SK-N-SH (cell line): ENCODE data around the gene TCP10L. TPM values are rescaled to one million over a fixed set of nuclear protein-coding genes. Genes with fewer than 3 reads are reported as not detected.
A peak's percentile ranks its signal among the peaks of the same experiment; 100 is the strongest.
"Not testable (repeated sequence)": the region's sequence is repeated elsewhere in the genome, so short reads cannot be mapped to it uniquely, and the experiment has no call there.

ENCODE experiments used
- CTCF ChIA-PET: fragments of 300-600, 350-600 bp; formaldehyde crosslinking; extraction: SDS; loops from one replicate; lab custom pipeline; 2021; lab: Yijun Ruan, JAX
- POLR2A ChIA-PET: fragments of 350-600 bp; sonication (Branson Sonifier 250); formaldehyde crosslinking; extraction: SDS; loops from one replicate; lab custom pipeline; 2020; ENCODE audit warnings: antibody characterized with exemption, inconsistent platforms; lab: Yijun Ruan, JAX
- DNase-seq: peaks from one replicate; pipeline ENCODE4 v3.0.0; 2012
- H2AFZ ChIP-seq: fragments of 200-600 bp; sonication (generic); 2 replicates; pipeline ENCODE4 v1.8.1; 2016; ENCODE audit warnings: antibody characterized with exemption, mild to moderate bottlenecking, low read depth
- H3F3A ChIP-seq: fragments of 200-600 bp; sonication (generic); replicated peaks from 2 replicates; pipeline ENCODE3; 2016; ENCODE audit warnings: antibody characterized with exemption, mild to moderate bottlenecking; ENCODE audit not compliant: insufficient read depth
- H3K27ac ChIP-seq, 2 experiments: fragments of 200-500 bp in 1 of 2; fragments of 200-600 bp in 1 of 2; sonication (Bioruptor generic) in 1 of 2; sonication (generic), shearing (Covaris generic) in 1 of 2; 2 replicates each; pipeline versions ENCODE4 v1.5.1 to v1.6.1; 2014 to 2016; ENCODE audit warnings: low read depth in 2 of 2, inconsistent platforms in 1 of 2, low read length in 1 of 2, mild to moderate bottlenecking in 1 of 2, mixed read lengths in 1 of 2
- H3K27me3 ChIP-seq: fragments of 200-600 bp; sonication (generic), shearing (Covaris generic); 2 replicates; pipeline ENCODE4 v1.6.1; 2016; ENCODE audit warnings: mixed run types; ENCODE audit not compliant: insufficient read depth
- H3K36me3 ChIP-seq, 2 experiments: fragments of 200-500 bp in 1 of 2; fragments of 200-600 bp in 1 of 2; sonication (Bioruptor generic) in 1 of 2; sonication (generic) in 1 of 2; replicated peaks in 1 of 2; 2 replicates each; pipeline versions ENCODE3 to v1.5.1; 2014 to 2016; ENCODE audit warnings: low read length in 1 of 2, mild to moderate bottlenecking in 1 of 2; ENCODE audit not compliant: insufficient read depth in 2 of 2, control insufficient read depth in 1 of 2
- H3K4me1 ChIP-seq, 2 experiments: fragments of 200-500 bp in 1 of 2; fragments of 200-600 bp in 1 of 2; sonication (Bioruptor generic) in 1 of 2; sonication (generic), shearing (Covaris generic) in 1 of 2; 2 replicates each; pipeline versions ENCODE4 v1.5.1 to v1.6.1; 2014 to 2016; ENCODE audit warnings: low read depth in 1 of 2, low read length in 1 of 2, mixed run types in 1 of 2; ENCODE audit not compliant: insufficient read depth in 2 of 2, control insufficient read depth in 1 of 2
- H3K4me2 ChIP-seq: fragments of 200-600 bp; sonication (generic), shearing (Covaris generic); 2 replicates; pipeline ENCODE4 v1.6.1; 2017; ENCODE audit warnings: mixed run types
- H3K4me3 ChIP-seq, 2 experiments: fragments of 200-500 bp in 1 of 2; fragments of 200-600 bp in 1 of 2; sonication (Bioruptor generic) in 1 of 2; sonication (generic), shearing (Covaris generic) in 1 of 2; 2 replicates each; pipeline versions ENCODE4 v1.5.1 to v1.8.1; 2014 to 2016; ENCODE audit warnings: low read depth in 2 of 2, inconsistent platforms in 1 of 2, low read length in 1 of 2, mild to moderate bottlenecking in 1 of 2, mixed read lengths in 1 of 2, moderate library complexity in 1 of 2
- H3K79me2 ChIP-seq: fragments of 200-600 bp; sonication (generic); 2 replicates; pipeline ENCODE4 v1.8.1; 2017; ENCODE audit warnings: mild to moderate bottlenecking; ENCODE audit not compliant: insufficient read depth
- H3K9ac ChIP-seq: fragments of 200-600 bp; sonication (generic); 2 replicates; pipeline ENCODE4 v1.6.1; 2017; ENCODE audit warnings: mixed run types
- H3K9me2 ChIP-seq: fragments of 200-600 bp; sonication (generic); 2 replicates; pipeline ENCODE4 v1.6.1; 2017; ENCODE audit warnings: mixed run types
- H3K9me3 ChIP-seq: fragments of 200-600 bp; sonication (generic); 2 replicates; pipeline ENCODE4 v1.6.1; 2017; ENCODE audit warnings: mixed run types, mild to moderate bottlenecking, moderate library complexity
- H4K20me1 ChIP-seq: fragments of 200-600 bp; sonication (generic); 2 replicates; pipeline ENCODE4 v1.6.1; 2017; ENCODE audit warnings: mild to moderate bottlenecking, mixed run types; ENCODE audit not compliant: insufficient read depth
- EP300 ChIP-seq, 2 experiments: IDR thresholded peaks; 2 replicates each; pipeline versions ENCODE4 v1.4.0 to v1.6.1; 2012; ENCODE audit warnings: borderline replicate concordance in 1 of 2, low read depth in 1 of 2, low read length in 1 of 2
- GABPA ChIP-seq: IDR thresholded peaks from 2 replicates; pipeline ENCODE4 v1.4.0; 2012; ENCODE audit warnings: low read depth, mild to moderate bottlenecking
- GATA2 ChIP-seq: sonication (generic); formaldehyde crosslinking; IDR thresholded peaks from 2 replicates; pipeline ENCODE4 v1.5.0; 2020; ENCODE audit warnings: mild to moderate bottlenecking, missing genetic modification reagents
- MEF2A ChIP-seq: IDR thresholded peaks from 2 replicates; pipeline ENCODE4 v1.4.0; 2012; ENCODE audit warnings: low read depth, borderline replicate concordance
- NFIC ChIP-seq: IDR thresholded peaks from 2 replicates; pipeline ENCODE4 v1.4.0; 2012; ENCODE audit warnings: borderline replicate concordance
- RAD21 ChIP-seq: IDR thresholded peaks from 2 replicates; pipeline ENCODE4 v1.6.1; 2012; ENCODE audit warnings: mild to moderate bottlenecking, low read length
- RXRA ChIP-seq: IDR thresholded peaks from 2 replicates; pipeline ENCODE4 v1.4.0; 2012; ENCODE audit warnings: low read depth, mild to moderate bottlenecking, borderline replicate concordance
- SIN3A ChIP-seq: IDR thresholded peaks from 2 replicates; pipeline ENCODE4 v1.6.1; 2012; ENCODE audit warnings: low read depth, mild to moderate bottlenecking, low read length, moderate library complexity, borderline replicate concordance
- TAF1 ChIP-seq: IDR thresholded peaks from 2 replicates; pipeline ENCODE4 v1.6.1; 2012; ENCODE audit warnings: low read depth, mild to moderate bottlenecking, low read length, moderate library complexity, borderline replicate concordance
- USF2 ChIP-seq: fragments of 150-350 bp; IDR thresholded peaks from 2 replicates; pipeline ENCODE4 v1.6.1; 2017; ENCODE audit warnings: antibody characterized with exemption, low read length, low read depth, borderline replicate concordance
- WGBS: methylation state at CpG from one replicate; pipeline ENCODE4 v1.1.6; 2017; ENCODE audit warnings: low lambda C conversion rate; 5-methylcytosine and 5-hydroxymethylcytosine counted together
- polyA plus RNA-seq, 3 experiments: library from polyadenylated mRNA; depleted of rRNA; stranded (reverse); fragments of >200 nt; gene quantifications; 2 replicates each; pipeline ENCODE4 v1.2.3, GENCODE V29; 2012
- TF ChIP-seq, protein P1 (sequence below): IDR thresholded peaks from 2 replicates; pipeline ENCODE4 v1.6.1; 2012; ENCODE audit warnings: mild to moderate bottlenecking, low read depth, low read length, moderate library complexity

Gene TCP10L
- polyA plus RNA-seq, 1 of the 3 experiments (the other 2 are of a cell fraction), result 0.33 TPM

GRCh38 chr21:32626621-32627196, 41.4 kb upstream of the TCP10L start (continued):
- no peak for TF ChIP-seq NFIC

GRCh38 chr21:32618218-32618617, 32.9 kb upstream of the TCP10L start:
- POLR2A ChIA-PET, result not testable (repeated sequence)

DNA sequence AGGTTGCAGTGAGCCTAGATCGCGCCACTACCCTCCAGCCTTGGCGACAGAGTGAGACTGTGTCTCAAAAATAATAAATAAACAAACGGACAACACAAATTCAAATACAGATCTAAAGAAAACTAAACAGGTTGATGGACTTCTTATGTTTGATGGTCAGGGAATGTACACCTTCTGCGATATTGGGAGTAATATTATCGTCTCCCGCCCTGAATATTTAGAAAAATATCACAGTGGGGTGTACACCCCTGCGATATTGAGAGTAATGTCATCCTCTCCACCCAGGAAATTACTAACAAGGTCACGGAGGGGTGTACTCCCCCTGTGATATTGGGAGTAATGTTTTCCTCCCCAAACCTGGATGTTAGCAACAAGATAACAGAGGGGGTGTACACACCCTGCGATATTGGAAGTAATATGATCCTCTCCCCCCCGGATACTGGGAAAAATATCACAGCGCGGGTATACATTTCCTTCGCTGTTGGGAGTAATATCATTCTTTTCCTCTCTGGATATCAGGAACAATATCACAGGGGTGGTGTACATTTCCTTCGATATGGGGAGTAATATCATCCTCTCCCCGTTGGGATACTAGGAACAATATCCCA, 28.2 kb upstream of the TCP10L start:
- Histone ChIP-seq H4K20me1 (no peaks in the 10 kb centered on the region), H3K9ac (peak overlapping the region; percentile 97), H3K4me1 (peaks cover 3 to 8% of the 10 kb centered on the region in 2 experiments; a peak in 3 of 4 replicates), H3K9me2 (no peaks in the 10 kb centered on the region)
- WGBS, result 22% methylated on average over 16 of the region's 16 CpGs
- TF ChIP-seq RXRA, result no peak
- no peak for TF ChIP-seq EP300 (IDR thresholded peaks at IDR 0.05; ENCODE audit: borderline replicate concordance in 1 of 2, low read depth in 1 of 2, low read length in 1 of 2)
- no peak for TF ChIP-seq NFIC
- no peak for TF ChIP-seq USF2
- no peak for TF ChIP-seq MEF2A
- TF ChIP-seq GABPA, result no peak
- no peak for TF ChIP-seq GATA2 (CRISPR knock-in tag)
- TF ChIP-seq, protein P1, sequence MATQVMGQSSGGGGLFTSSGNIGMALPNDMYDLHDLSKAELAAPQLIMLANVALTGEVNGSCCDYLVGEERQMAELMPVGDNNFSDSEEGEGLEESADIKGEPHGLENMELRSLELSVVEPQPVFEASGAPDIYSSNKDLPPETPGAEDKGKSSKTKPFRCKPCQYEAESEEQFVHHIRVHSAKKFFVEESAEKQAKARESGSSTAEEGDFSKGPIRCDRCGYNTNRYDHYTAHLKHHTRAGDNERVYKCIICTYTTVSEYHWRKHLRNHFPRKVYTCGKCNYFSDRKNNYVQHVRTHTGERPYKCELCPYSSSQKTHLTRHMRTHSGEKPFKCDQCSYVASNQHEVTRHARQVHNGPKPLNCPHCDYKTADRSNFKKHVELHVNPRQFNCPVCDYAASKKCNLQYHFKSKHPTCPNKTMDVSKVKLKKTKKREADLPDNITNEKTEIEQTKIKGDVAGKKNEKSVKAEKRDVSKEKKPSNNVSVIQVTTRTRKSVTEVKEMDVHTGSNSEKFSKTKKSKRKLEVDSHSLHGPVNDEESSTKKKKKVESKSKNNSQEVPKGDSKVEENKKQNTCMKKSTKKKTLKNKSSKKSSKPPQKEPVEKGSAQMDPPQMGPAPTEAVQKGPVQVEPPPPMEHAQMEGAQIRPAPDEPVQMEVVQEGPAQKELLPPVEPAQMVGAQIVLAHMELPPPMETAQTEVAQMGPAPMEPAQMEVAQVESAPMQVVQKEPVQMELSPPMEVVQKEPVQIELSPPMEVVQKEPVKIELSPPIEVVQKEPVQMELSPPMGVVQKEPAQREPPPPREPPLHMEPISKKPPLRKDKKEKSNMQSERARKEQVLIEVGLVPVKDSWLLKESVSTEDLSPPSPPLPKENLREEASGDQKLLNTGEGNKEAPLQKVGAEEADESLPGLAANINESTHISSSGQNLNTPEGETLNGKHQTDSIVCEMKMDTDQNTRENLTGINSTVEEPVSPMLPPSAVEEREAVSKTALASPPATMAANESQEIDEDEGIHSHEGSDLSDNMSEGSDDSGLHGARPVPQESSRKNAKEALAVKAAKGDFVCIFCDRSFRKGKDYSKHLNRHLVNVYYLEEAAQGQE, result no peak
- no peak for TF ChIP-seq SIN3A
- no peak for TF ChIP-seq RAD21
- TF ChIP-seq TAF1, result no peak
- TF ChIP-seq, all 33 proteins: peak for 0
- H3K4me2 ChIP-seq, result peak overlapping the region; percentile 97
- CTCF ChIA-PET, result interaction anchor here (0.9 to 3.0 kb wide), 3 partner anchors 13 to 210 kb away, joined by 3 to 18 read pairs (median 12); no protein-coding TSS in a partner anchor
- POLR2A ChIA-PET, result interaction anchor here (1.6 kb wide), 1 partner anchor 12 kb away, joined by 5 read pairs; no protein-coding TSS in a partner anchor
- no peak for DNase-seq
- H3K27me3 ChIP-seq, result no peaks in the 10 kb centered on the region
- H2AFZ ChIP-seq, result peak overlapping the region; percentile 97
- peaks cover 22% of the 10 kb centered on the region for H3F3A ChIP-seq
- H3K4me3 ChIP-seq, result peak overlapping the region; percentile 90 to 98
- peaks cover 6 to 7% of the 10 kb centered on the region in 2 experiments for H3K36me3 ChIP-seq
- H3K9me3 ChIP-seq, result no peaks in the 10 kb centered on the region
- H3K79me2 ChIP-seq, result peaks cover 31% of the 10 kb centered on the region
- H3K27ac ChIP-seq, result peak overlapping the region; percentile 98 to 100; a peak in 3 of 4 replicates

More at GRCh38 chr21:32618218-32618617, 32.9 kb upstream of the TCP10L start:
- H2AFZ ChIP-seq, H3K27ac ChIP-seq, H4K20me1 ChIP-seq, H3K9me3 ChIP-seq, H3K9ac ChIP-seq, H3K4me2 ChIP-seq, H3K4me1 ChIP-seq, H3F3A ChIP-seq, H3K9me2 ChIP-seq, DNase-seq, H3K27me3 ChIP-seq, H3K79me2 ChIP-seq, H3K4me3 ChIP-seq, H3K36me3 ChIP-seq: not testable (repeated sequence)
- WGBS, result 78% methylated on average over 6 of the region's 6 CpGs
- CTCF ChIA-PET, result interaction anchor here (1.6 kb wide), 1 partner anchor 17 kb away, joined by 6 read pairs; no protein-coding TSS in a partner anchor
